ENCODE results near the gene PIGS.

The PIGS gene

DNA sequence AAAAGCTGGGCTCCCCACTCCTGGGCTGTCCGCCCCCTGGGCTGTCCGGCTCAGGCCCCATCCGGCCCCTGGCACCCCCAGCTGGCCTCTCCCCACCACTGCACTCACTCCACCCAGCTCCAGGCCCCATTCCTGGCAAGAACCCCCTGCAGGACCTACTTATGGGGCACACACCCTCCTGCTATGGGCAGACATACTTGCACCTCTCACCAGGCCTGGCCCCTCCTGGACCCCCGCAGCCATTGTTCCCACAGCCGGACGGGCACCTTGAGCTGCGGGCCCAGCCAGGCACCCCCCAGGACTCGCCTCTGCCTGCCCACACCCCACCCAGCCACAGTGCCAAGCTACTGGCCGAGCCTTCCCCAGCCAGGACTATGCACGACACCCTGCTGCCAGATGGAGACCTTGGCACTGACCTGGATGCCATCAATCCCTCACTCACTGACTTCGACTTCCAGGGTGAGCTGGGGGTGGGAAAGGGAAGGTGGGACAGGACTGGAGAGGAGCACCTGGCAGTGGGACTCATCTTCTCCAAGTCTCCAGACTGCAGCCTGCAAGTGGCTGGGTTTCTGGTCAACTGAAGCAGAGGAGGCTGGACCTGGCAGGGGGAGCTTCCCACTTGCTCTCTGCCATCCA, 36.5 kb downstream of the PIGS start:
- no peaks in the 10 kb centered on the region for H3K27me3 Mint-ChIP-seq
- DNase-seq = no peak
- no peak overlapping the region for H3K4me3 Mint-ChIP-seq
- no peaks in the 10 kb centered on the region for H3K4me1 Mint-ChIP-seq (ENCODE audit: low read depth)
- H3K36me3 Mint-ChIP-seq (ENCODE audit: low read depth) = no peaks in the 10 kb centered on the region
- H3K9me3 Mint-ChIP-seq = no peaks in the 10 kb centered on the region
- no peak overlapping the region for H3K27ac Mint-ChIP-seq

DNA sequence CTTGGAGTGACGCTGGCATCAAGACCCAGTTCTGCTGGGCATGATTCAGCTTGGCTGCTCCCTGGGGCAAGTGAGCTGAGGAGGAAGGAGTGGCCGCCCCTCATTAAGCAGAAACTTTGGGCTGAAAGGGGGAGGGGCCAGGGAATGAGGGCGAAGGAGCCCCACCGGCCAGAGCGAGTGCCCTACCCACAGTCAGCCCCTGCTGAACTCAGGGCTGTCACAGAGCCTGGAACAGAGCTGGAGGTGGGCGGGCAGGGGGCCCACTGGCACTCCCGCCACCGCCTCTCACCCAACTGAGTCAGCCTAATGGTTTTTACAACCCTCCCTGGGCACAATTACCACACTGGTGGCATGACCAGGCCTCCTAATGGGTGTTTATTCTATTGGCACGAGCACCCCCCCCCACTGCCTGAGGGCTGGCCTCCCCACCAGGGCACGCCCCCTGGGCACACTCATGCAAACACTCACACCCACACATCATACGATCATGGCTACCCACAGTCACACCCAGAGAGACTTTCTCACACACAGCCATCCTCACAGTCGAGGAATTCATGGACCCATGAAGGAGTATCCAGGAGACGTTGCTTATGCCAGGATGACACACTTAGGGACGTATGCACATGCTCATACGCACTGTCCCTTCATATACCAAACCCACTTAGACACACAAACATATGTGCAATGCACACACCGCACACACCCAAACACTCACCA, 38.1 kb downstream of the PIGS start:
- no peak for DNase-seq
- H3K27ac Mint-ChIP-seq = no peak overlapping the region
- H3K4me3 Mint-ChIP-seq = no peak overlapping the region

DNA sequence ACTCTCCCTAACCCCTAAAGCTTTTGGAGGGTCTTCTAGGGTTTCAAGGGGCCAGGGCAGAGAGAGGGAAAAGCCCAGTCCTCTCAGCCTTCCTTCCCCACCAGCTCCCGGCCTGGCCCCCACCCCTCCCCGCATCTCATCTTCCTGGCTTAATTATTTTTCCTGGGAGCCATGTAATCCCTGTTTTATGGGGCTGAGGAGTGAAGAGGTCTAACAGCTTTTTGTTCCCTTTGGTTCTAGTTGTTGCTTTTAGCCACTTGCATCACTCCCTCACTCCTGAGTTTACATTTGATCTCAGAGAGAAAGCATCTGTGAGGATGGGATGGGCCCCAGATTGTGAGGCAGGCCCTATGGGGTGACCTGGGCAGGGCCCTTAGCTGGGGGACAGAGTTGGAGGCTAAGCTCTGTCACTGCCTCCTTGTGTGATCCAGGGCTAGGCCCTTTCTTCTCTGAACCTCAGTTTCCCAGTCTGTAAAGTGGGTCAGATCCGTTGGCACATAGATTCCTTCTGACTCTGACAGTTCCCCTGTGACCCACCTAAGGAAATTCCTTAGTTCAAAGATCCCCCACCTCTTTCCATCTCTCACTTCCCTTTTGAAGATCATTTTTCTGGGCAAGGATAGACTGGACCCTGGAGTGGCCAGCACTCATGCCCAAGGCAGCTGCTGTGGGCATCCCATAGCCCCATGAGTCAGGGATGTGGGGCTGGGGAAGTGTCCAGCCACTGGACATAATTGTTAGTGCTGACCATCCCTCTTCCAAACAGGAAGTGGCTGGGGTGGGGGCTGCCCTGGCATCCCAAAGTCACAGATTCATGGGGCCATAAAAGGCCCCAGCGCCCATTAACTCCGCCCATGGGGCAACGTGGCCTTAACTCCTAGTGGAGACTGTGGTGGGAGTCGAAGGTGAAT, 39.0 kb downstream of the PIGS start:
- Mint-ChIP-seq H3K9me3 (no peaks in the 10 kb centered on the region), H3K4me1 (ENCODE audit: low read depth) (no peaks in the 10 kb centered on the region), H3K27me3 (no peaks in the 10 kb centered on the region), H3K36me3 (ENCODE audit: low read depth) (no peaks in the 10 kb centered on the region), H3K4me3 (no peak overlapping the region), H3K27ac (no peak overlapping the region)
- DNase-seq = no peak

More for the DNA sequence above, 38.1 kb downstream of the PIGS start:
- no peaks in the 10 kb centered on the region for H3K9me3 Mint-ChIP-seq
- H3K36me3 Mint-ChIP-seq (ENCODE audit: low read depth) = no peaks in the 10 kb centered on the region
- no peaks in the 10 kb centered on the region for H3K4me1 Mint-ChIP-seq (ENCODE audit: low read depth)
- H3K27me3 Mint-ChIP-seq = no peaks in the 10 kb centered on the region

DNA sequence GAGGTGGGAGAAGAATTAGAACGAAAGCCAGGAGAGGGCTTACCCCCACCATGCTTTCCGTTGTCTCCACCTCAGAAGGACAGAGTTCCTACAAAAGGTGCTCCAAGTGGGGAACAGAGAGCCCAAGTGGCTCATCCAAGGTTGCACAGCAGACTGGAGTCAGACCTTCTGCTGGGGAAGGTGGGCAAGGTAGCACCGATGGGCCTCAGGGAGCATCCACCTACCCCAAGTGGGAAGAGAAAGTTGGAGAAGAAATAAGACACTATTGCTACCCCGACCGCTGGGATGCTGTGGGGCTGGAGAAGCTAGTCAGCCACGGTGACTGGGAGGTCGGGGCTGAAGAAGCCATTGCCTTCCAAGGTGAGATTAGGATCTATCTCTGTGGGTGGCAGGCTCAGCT, 40.4 kb downstream of the PIGS start:
- H3K4me3 Mint-ChIP-seq = no peak overlapping the region
- no peaks in the 10 kb centered on the region for H3K4me1 Mint-ChIP-seq (ENCODE audit: low read depth)
- no peak for DNase-seq
- H3K36me3 Mint-ChIP-seq (ENCODE audit: low read depth) = no peaks in the 10 kb centered on the region
- no peak overlapping the region for H3K27ac Mint-ChIP-seq
- H3K9me3 Mint-ChIP-seq = no peaks in the 10 kb centered on the region
- no peaks in the 10 kb centered on the region for H3K27me3 Mint-ChIP-seq

DNA sequence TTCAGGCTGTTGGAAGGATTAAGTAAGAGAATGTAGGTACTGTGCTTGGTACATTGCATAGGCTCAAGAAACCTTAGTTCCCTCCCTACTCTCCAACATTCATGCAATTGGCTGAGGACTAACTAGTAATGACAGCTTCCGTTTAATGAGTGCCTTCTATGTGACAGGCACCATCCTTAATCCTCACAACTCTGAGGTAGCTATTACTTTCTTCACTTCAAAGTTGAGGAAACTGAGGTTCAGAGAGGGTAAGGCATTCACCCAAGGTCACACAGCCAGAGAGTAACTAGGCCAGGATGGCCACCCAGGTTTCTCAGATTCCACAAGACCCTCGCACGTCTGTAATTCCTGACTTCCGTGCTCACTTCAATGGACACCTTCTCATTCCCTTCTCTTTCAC, 41.1 kb downstream of the PIGS start:
- H3K4me1 Mint-ChIP-seq (ENCODE audit: low read depth) = no peaks in the 10 kb centered on the region
- H3K27ac Mint-ChIP-seq = no peak overlapping the region
- H3K9me3 Mint-ChIP-seq = no peaks in the 10 kb centered on the region
- no peak overlapping the region for H3K4me3 Mint-ChIP-seq
- no peaks in the 10 kb centered on the region for H3K36me3 Mint-ChIP-seq (ENCODE audit: low read depth)
- H3K27me3 Mint-ChIP-seq = no peaks in the 10 kb centered on the region
- DNase-seq = no peak

DNA sequence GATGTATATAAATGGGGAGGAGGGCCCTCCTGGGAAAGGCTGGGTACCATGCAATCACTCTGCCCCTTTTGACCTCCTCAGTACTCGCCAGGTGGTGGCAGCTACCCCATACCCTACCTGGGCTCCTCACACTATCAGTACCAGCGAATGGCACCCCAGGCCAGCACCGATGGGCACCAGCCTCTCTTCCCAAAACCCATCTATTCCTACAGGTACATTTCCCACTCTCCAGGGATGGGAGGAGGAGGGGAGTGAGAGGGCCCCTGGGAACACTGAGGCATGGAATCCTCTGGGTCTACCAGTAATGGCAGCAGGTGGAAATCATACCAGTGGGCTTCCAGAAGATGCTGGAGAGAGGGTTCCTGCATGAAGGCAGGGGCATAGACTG, 42.3 kb downstream of the PIGS start:
- no peak overlapping the region for H3K4me3 Mint-ChIP-seq
- H3K27ac Mint-ChIP-seq = no peak overlapping the region
- no peaks in the 10 kb centered on the region for H3K4me1 Mint-ChIP-seq (ENCODE audit: low read depth)
- no peaks in the 10 kb centered on the region for H3K9me3 Mint-ChIP-seq
- no peak for DNase-seq
- H3K27me3 Mint-ChIP-seq = no peaks in the 10 kb centered on the region
- no peaks in the 10 kb centered on the region for H3K36me3 Mint-ChIP-seq (ENCODE audit: low read depth)

DNA sequence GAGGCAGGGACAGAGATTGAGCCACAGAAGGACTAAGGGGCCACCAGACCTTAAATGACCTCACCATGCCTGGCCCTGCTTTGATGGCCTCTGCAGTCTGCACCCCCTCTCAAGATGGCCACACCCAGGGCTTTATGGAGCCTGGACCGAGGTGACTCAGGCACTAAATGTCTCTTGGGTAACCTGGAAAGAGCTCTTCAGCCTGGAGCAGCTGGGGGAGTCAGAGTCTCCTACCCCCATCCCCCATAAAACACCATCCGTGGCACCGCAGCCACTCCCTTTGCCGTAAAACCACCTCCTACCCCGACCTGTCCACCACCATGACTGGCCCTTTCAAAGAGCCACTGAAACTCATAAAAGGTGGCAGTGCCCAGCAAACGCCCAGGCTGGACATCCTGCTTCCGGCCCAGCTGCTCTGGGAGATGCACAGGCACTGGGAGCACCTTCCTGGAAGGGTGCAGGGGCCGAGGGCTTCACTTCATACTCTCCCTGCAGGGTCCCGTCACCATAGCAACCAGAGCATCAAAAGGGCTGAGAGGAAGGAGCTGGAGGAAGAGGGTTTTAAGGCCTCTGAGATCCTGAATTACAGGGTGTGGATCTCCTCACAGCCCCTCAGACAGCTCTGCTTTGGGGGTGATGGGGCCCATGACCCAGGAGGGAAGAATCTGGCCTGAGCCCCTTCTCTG, 42.9 kb downstream of the PIGS start:
- Mint-ChIP-seq H3K4me3 (no peak overlapping the region), H3K36me3 (ENCODE audit: low read depth) (no peaks in the 10 kb centered on the region), H3K27ac (no peak overlapping the region)

DNA sequence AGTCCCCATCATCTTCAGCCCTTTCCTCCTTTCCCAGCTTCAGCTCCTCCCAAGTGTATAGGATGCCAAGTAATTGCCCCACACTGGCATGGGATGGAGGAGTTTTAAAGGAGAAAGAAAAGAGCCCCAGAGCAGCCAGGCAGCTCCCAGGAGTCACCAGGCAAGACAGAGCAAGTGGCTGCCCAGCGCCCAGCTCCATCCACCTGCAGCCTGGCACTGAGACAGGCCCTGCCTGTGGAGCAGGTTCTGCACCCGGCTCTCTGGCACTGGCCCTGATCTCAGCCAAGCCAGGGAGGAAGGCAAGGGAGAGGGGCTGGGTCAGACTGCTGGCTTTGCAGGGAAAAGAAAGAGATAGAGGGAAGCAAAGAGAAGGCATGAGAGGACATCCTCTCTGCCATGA, 43.5 kb downstream of the PIGS start:
- Mint-ChIP-seq H3K4me1 (ENCODE audit: low read depth) (no peaks in the 10 kb centered on the region), H3K9me3 (no peaks in the 10 kb centered on the region), H3K4me3 (no peak overlapping the region), H3K27me3 (no peaks in the 10 kb centered on the region), H3K27ac (no peak overlapping the region), H3K36me3 (ENCODE audit: low read depth) (no peaks in the 10 kb centered on the region)
- DNase-seq = no peak

More for the DNA sequence above, 42.9 kb downstream of the PIGS start:
- DNase-seq = no peak
- no peaks in the 10 kb centered on the region for H3K4me1 Mint-ChIP-seq (ENCODE audit: low read depth)
- H3K27me3 Mint-ChIP-seq = no peaks in the 10 kb centered on the region
- H3K9me3 Mint-ChIP-seq = no peaks in the 10 kb centered on the region

DNA sequence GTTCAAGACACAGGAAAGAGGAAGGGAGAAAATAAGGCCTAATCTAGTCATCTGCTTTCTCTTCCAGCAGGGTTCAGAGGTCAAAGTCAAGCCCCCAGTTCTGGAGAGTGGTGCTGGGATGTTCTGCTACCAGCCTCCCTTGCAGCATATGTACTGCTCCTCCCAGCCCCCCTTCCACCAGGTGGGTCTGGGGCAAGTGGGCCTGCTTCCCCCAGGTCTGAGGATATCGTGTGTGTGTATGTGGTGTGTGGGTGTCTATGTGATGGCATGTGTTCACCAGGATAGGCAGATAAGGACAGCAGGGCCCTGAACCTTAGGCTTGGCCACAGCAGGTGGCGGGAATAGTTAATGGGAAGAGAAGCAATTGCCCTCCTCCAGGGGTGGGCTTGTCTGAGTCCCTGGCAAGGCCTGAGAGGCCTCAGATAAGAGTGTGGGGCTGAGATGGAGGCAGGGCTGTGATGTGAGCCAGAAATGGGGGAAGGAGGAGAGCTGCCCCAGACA, 44.1 kb downstream of the PIGS start:
- Mint-ChIP-seq H3K27ac (no peak overlapping the region), H3K9me3 (no peaks in the 10 kb centered on the region), H3K4me1 (ENCODE audit: low read depth) (no peaks in the 10 kb centered on the region), H3K27me3 (no peaks in the 10 kb centered on the region), H3K4me3 (no peak overlapping the region), H3K36me3 (ENCODE audit: low read depth) (no peaks in the 10 kb centered on the region)
- DNase-seq = no peak

DNA sequence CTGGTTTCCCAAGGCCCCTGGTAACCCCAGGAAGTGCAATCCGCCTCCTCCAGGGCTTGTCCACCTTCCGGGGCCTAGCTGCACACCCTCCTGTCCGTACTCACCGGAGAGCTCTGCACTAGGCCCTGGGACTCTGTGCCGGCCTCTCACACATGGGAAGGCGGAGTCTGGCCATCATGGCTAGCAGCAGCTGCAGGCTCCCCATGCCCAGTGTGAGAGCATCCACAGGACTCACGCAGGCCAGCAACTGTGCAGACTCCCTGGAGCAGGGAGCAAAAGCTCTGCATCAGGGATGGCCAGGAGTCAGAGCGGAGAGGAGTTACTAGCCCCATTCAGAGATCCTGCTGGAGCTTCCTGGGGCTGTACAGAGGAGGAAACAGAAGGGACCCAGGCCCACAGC, 44.9 kb downstream of the PIGS start:
- H3K27me3 Mint-ChIP-seq = no peaks in the 10 kb centered on the region
- no peaks in the 10 kb centered on the region for H3K36me3 Mint-ChIP-seq (ENCODE audit: low read depth)
- H3K4me1 Mint-ChIP-seq (ENCODE audit: low read depth) = no peaks in the 10 kb centered on the region
- H3K9me3 Mint-ChIP-seq = no peaks in the 10 kb centered on the region
- H3K27ac Mint-ChIP-seq = no peak overlapping the region
- no peak overlapping the region for H3K4me3 Mint-ChIP-seq
- no peak for DNase-seq

DNA sequence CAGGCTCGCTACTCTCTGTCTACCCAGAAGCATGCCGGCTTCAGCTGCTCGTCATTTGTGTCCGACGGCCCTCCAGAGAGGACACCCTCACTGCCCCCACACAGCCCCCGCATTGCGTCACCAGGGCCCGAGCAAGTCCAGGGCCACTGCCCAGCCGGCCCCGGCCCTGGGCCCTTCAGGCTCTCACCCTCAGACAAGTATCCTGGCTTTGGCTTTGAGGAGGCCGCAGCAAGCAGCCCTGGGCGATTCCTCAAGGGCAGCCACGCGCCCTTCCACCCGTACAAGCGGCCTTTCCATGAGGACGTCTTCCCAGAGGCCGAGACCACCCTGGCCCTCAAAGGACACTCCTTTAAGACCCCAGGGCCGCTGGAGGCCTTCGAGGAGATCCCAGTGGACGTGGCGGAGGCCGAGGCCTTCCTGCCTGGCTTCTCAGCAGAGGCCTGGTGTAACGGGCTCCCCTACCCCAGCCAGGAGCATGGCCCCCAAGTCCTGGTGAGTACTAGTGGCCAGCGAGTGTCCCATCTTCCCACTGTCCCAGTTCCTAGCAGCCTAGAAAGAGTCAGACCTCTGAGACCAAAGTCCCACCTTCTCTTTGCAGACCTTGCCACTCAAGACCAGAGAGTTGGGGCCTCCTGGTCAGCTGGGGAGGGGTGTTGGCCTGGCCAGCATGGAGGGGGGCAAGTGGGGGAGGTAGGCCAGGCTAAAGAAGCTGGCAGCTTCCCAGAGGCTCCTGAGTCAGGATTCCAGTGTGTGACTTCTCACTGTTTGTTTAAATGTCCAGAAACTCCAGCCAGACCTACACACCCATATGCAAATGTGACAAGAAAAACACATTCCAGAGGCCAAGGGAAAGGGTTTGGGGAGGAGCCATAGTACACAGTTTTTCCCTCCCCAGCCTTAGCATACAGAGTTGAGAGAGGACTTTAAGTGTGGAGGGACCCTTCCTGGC, 46.6 kb downstream of the PIGS start:
- no peaks in the 10 kb centered on the region for H3K27me3 Mint-ChIP-seq
- H3K36me3 Mint-ChIP-seq (ENCODE audit: low read depth) = no peaks in the 10 kb centered on the region
- no peak for DNase-seq
- no peaks in the 10 kb centered on the region for H3K4me1 Mint-ChIP-seq (ENCODE audit: low read depth)
- H3K4me3 Mint-ChIP-seq = no peak overlapping the region
- H3K9me3 Mint-ChIP-seq = no peaks in the 10 kb centered on the region
- H3K27ac Mint-ChIP-seq = no peak overlapping the region

DNA sequence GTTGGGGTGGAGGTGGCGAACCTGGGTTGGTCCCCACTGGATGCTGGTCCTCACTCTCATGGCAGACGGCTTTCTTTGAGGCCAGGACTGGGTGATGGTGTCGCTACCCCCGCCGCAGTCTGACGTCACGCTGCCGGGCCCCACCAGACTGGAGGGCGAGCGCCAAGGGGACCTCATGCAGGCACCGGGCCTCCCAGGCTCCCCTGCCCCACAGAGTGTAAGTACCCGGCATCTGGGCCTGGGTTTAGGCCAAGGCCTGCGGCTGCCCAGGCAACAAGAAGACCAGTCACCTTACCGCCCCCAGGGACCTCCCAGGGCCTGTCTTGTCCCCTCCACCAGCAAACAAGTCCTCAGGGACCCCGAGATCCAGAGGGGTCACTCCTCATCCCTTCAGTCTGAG, 47.4 kb downstream of the PIGS start:
- no peak for DNase-seq
- Mint-ChIP-seq H3K4me1 (ENCODE audit: low read depth) (no peaks in the 10 kb centered on the region), H3K36me3 (ENCODE audit: low read depth) (no peaks in the 10 kb centered on the region), H3K27ac (no peak overlapping the region), H3K9me3 (no peaks in the 10 kb centered on the region), H3K27me3 (peaks cover 2% of the 10 kb centered on the region), H3K4me3 (no peak overlapping the region)

DNA sequence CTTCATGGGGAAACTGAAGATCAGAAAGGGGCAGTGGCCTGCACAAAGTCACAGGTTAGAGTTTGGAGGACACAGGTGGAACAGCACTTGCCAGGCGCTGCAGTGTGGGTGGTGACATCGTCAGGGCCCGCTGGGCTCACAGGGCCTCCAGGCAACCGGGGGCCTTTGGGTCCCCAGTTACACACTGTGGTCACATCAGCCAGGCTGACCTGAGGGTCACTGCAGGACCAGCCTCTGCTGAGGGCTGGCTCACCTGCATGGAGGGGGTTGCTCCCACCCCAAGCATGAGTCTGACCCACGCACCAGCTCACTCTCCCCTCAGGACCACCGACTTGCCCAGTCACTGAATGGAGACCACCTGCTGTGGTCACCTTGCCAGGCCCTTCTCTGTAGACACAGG, 48.1 kb downstream of the PIGS start:
- H3K4me3 Mint-ChIP-seq = no peak overlapping the region
- no peaks in the 10 kb centered on the region for H3K36me3 Mint-ChIP-seq (ENCODE audit: low read depth)
- H3K27me3 Mint-ChIP-seq = peaks cover 3% of the 10 kb centered on the region
- no peak for DNase-seq
- H3K4me1 Mint-ChIP-seq (ENCODE audit: low read depth) = no peaks in the 10 kb centered on the region
- no peak overlapping the region for H3K27ac Mint-ChIP-seq
- H3K9me3 Mint-ChIP-seq = no peaks in the 10 kb centered on the region
